T-helper 2 cell treated with Interferon-gamma antibody and Interleukin-4, amounts not matched to agents 100 ng/mL and 5 ng/mL, for 36 hours (primary cell): Measurements from ENCODE around the gene ZNF74. TPM values are rescaled to one million over a fixed set of nuclear protein-coding genes. Genes with fewer than 3 reads are reported as not detected.
"Not testable (repeated sequence)": the region's sequence is repeated elsewhere in the genome, so short reads cannot be mapped to it uniquely, and the experiment has no call there.

Experiments
- intact Hi-C: fragments of 100-400 bp; cut with micrococcal nuclease; formaldehyde crosslinking; loops from one replicate; pipeline ENCODE4 v1.15.1; 2023
- total RNA-seq: library from RNA; stranded (reverse); gene quantifications from 2 replicates; pipeline ENCODE4 v1.2.3, GENCODE V29; 2022

ZNF74 gene
- 8.9 and 10.7 TPM in 2 replicates for total RNA-seq

DNA sequence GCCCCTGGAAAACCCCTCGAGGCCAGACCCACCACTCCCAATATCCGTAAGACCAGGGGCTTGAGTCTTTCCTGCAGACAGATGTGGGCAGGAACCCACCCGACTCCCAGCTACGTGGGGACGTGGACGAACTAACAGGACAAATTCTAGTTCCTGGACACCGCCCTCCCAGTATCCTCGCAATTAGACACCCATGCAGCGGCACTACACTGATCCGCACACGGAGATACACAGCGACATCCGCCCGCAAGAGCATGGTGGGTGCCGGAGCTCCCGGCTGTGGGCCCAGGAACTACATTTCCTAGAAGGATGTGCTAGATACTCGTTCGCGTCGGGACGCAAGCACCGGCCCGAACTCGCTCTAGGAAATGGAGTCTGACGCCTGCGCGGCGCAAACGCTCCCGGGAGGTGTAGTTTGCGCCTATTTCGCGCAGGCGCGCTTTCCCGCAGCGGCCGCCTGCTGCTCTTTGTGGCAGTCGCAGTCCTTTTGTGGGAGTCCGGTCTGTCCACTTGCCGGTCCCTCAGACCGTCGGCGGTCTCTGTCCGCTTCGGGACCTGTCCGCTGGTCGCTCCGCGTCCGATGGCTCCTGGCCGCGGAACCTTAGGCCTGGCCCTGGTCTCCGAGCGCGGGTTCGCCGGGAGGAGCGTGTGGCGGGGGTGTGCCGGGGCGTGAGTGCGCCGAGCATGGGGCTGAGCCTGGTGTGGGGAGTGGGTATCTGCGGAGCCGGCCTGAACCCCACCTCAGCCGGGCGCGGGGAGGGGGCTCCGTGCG is at the start of gene ZNF74:
TSS of gene ZNF74 (plus strand) at position 447 of the 772 bp plus-strand sequence. CDS start 478 bp downstream, outside the sequence.
- intact Hi-C loops, result loop anchor here (2.0 kb wide), 2 partner anchors 35 to 73 kb away; partner anchors contain the start of gene DGCR6L

GRCh38 chr22:20346553-20346952 is 47.4 kb upstream of the ZNF74 start:
- intact Hi-C loops, result not testable (repeated sequence)

GRCh38 chr22:20352536-20352935 is 41.4 kb upstream of the ZNF74 start:
- intact Hi-C loops, result not testable (repeated sequence)

DNA sequence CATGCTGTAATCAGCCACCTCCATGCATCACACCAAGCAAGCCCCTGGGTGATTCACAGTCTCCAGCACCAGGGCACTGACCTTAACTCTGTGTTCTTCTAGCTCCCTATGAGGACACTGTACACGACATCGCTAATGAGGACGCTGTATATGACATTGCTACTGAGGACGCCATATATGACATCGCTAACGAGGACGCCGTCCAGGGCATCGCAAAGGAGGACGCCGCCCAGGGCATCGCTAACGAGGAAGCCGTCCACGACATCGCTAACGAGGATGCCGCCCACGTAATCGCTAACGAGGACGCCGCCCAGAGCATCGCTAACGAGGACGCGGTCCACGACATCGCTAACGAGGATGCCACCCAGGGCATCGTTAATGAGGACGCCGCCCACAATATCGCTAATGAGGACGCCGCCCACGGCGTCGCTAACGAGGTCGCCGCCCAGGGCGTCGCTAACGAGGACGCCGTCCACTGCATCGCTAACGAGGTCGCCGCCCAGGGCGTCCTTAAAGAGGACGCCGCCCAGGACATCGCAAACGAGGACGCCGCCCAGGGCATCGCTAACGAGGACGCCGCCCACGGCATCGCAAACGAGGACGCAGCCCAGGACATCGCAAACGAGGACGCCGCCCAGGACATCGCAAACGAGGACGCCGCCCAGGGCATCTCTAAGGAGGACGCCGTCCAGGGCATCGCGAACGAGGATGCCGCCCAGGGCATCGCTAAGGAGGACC is 39.5 kb upstream of the ZNF74 start:
- intact Hi-C loops, result no loop called here

GRCh38 chr22:20355939-20356636 is 37.9 kb upstream of the ZNF74 start:
- intact Hi-C loops, result not testable (repeated sequence)

GRCh38 chr22:20356906-20357305 is 37.0 kb upstream of the ZNF74 start:
- intact Hi-C loops, result not testable (repeated sequence)

DNA sequence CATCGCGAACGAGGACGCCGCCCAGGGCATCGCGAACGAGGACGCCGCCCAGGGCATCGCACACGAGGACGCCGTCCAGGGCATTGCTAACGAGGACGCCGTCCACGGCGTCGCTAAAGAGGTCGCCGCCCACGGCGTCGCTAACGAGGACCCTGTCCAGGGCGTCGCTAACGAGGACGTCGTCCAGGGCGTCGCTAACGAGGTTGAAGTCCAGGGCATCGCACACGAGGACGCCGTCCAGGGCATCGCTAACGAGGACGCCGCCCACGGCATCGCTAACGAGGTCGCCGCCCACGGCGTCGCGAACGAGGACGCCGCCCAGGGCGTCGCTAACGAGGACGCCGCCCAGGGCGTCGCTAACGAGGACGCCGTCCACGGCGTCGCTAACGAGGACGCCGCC is 36.0 kb upstream of the ZNF74 start:
- intact Hi-C loops, result not testable (repeated sequence)

GRCh38 chr22:20358503-20359239 is 35.3 kb upstream of the ZNF74 start:
- intact Hi-C loops, result not testable (repeated sequence)

GRCh38 chr22:20360261-20360660 is 33.7 kb upstream of the ZNF74 start:
- intact Hi-C loops, result not testable (repeated sequence)

DNA sequence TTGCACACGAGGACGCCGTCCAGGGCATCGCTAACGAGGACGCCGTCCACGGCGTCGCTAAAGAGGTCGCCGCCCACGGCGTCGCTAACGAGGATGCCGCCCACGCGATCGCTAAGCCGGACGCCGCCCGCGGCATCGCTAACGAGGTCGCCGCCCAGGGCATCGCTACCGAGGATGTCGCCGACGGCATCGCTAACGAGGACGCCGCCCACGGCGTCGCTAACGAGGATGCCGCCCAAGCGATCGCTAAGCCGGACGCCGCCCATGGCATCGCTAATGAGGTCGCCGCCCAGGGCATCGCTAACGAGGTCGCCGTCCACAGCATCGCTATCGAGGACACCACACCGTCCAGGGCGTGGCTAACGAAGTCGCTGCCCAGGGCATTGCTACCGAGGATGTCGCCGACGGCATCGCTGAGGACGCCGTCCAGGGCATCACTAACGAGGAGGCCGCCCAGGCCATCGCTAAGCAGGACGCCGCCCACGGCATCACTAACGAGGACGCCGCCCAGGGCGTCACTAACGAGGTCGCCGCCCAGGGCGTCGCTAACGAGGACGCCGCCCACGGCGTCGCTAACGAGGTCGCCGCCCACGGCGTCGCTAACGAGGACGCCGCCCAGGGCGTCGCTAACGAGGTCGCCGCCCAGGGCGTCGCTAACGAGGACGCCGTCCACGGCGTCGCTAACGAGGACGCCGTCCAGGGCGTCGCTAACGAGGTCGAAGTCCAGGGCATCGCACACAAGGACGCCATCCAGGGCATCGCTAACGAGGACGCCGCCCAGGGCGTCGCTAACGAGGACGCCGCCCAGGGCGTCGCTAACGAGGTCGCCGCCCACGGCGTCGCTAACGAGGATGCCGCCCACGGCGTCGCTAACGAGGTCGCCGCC is 32.8 kb upstream of the ZNF74 start:
- intact Hi-C loops, result not testable (repeated sequence)

- intact Hi-C loops, result not testable (repeated sequence)
These were observed 32.2 kb upstream of the ZNF74 start for GRCh38 chr22:20361752-20362229.

DNA sequence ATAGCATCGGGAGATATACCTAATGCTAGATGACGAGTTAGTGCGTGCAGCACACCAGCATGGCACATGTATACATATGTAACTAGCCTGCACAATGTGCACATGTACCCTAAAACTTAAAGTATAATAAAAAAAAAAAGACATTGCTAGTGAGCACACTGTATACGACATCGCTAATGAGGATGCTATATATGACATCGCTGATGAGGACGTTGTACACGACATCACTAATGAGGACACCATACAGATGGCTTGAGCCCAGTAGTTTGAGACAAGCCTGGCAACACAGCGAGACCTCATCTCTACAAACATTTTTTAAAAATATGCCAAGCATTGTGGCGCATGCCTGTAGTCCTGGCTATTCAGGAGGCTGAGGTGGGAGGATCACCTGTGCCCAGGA is 31.5 kb upstream of the ZNF74 start:
- intact Hi-C loops, result not testable (repeated sequence)

DNA sequence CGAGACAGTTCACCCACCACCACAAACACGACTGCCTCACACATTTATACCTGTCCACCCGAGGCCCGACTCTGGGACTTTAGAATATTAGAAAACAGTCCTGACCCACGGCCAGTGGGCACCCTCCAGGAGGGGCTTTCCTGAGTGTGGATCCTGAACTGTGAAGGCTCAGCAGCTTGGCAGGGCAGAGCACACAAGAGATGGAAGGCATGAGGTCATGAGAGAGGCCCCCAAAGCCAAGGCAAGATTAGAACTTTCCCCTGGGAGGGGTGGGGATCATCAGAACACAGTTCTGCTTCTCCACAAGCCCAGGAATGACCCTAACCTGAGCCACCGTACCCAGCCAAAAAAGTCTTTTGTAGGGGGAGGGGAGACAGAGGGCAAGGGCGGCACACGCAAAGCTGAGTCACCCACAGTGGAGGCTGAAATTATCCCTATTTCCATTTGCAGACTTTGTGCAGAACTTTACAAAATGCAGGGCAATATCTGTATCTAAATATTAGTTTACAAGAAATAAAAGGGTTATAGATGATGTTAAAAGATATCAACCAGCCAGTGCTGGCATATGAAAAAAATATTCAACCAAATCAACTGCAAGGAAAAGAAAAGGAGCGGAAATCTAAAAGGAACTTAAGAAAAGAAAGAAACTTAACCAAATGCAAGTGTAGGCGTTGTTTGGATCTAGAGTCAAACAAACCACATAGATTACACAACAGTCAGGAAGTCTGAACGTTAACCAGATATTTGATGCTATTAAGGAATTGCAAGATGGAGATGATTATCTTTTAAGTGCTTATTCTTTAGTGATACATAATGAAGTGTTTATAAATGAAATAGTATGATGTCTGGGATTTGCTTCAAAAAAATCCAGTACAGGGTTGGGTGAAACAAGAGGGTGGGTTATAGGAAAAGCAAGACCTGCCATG is 29.4 kb upstream of the ZNF74 start:
- intact Hi-C loops, result not testable (repeated sequence)

DNA sequence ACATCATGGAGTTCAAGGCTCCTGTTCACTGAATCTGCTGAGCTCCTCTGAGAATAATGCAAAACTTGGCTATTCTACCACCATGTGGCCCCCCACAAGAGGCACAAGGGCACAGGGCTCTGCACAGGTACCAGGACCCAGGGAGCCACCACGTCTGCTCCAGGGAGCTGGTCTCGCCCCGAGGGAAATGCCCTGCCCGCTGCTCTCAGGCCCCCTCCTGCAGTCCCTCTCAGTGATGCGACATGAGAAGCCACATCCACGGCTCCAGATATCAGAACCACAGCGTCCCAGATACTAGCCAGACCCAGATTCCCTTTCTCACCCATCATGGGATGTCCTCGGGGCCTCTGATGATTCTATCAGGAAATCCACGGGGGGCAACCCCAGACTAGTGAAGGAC is 27.1 kb upstream of the ZNF74 start:
- intact Hi-C loops, result not testable (repeated sequence)

GRCh38 chr22:20368875-20369274 is 25.1 kb upstream of the ZNF74 start:
- intact Hi-C loops, result not testable (repeated sequence)

- intact Hi-C loops, result not testable (repeated sequence)
These were observed 22.3 kb upstream of the ZNF74 start for GRCh38 chr22:20371687-20372086.

- intact Hi-C loops, result not testable (repeated sequence)
These were observed 21.5 kb upstream of the ZNF74 start for GRCh38 chr22:20372406-20372854.

DNA sequence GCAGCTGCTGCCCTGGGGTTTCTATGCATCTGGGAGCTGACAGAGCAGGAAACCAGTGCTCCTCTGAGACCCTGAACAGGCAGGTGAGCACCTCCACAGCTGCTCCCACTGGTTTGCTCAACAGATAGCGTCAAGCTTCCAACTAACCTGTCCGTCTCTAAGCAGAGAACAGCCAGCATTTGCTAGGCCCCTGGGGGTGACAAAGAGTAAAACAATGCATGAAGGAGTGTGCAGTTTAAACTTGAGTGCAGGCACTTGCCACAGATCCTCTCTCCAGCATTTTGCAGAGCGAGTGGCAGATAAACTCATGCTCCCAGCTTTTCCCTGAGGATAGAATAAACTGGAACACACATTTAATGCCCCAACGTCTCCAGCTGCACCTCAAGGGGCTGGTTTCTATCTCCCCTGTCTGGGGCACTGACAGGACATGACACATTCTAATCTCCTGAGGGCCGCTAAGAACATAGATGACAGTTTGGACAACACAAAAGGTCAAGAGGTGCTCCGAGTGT is 20.7 kb upstream of the ZNF74 start:
- intact Hi-C loops, result not testable (repeated sequence)

- intact Hi-C loops, result not testable (repeated sequence)
These were observed 19.8 kb upstream of the ZNF74 start for GRCh38 chr22:20374130-20374529.
